Naive thymus-derived CD4-positive, alpha-beta T cell (primary cell): ENCODE measurements around the gene SLC6A7. TPM values are rescaled to one million over a fixed set of nuclear protein-coding genes. Genes with fewer than 3 reads are reported as not detected.

Experiments
- ATAC-seq: fragments of 150-1000 bp; cut with Tn5 transposase; 2 replicates; pipeline ENCODE4 v1.10.0; 2021; ENCODE audit warnings: mild to moderate bottlenecking, moderate library complexity
- CTCF ChIA-PET: fragments of 350-600 bp; sonication (Branson Sonifier 250); formaldehyde crosslinking; loops from one replicate; lab custom pipeline; 2021; ENCODE audit warnings: antibody characterized with exemption; lab: Charles Lee
- POLR2A ChIA-PET: fragments of 350-600 bp; sonication (Branson Sonifier 250); formaldehyde crosslinking; loops from one replicate; lab custom pipeline; 2021; ENCODE audit warnings: antibody characterized with exemption, inconsistent platforms; lab: Charles Lee
- DNase-seq, 9 donors: peaks; one replicate each; pipeline versions ENCODE4 v3.0.0 to v3.0.0-alpha.2; 2020 to 2022; ENCODE audit warnings: mixed read lengths in 1 of 9
- H3K27ac ChIP-seq: one replicate; pipeline ENCODE4 v1.7.0; 2013; ENCODE audit warnings: mild to moderate bottlenecking, low read depth, low read length, moderate library complexity
- H3K27me3 ChIP-seq, 2 donors: one replicate each; pipeline ENCODE4 v1.7.0; 2013; ENCODE audit warnings: low read length in 2 of 2, mild to moderate bottlenecking in 2 of 2, moderate library complexity in 2 of 2; ENCODE audit not compliant: control insufficient read depth in 2 of 2, insufficient read depth in 2 of 2
- H3K36me3 ChIP-seq, 3 experiments: 1 replicate in 2 of 3; 2 replicates in 1 of 3; pipeline ENCODE4 v1.7.0; 2013; ENCODE audit warnings: low read length in 3 of 3, mild to moderate bottlenecking in 3 of 3, moderate library complexity in 1 of 3; ENCODE audit not compliant: insufficient read depth in 3 of 3, control insufficient read depth in 2 of 3
- H3K4me1 ChIP-seq, 2 donors: one replicate each; pipeline ENCODE4 v1.7.0; 2013; ENCODE audit warnings: low read length in 2 of 2, mild to moderate bottlenecking in 2 of 2, moderate library complexity in 1 of 2; ENCODE audit not compliant: control insufficient read depth in 2 of 2, insufficient read depth in 2 of 2
- H3K4me3 ChIP-seq: 2 replicates; pipeline ENCODE4 v1.7.0; 2013; ENCODE audit warnings: mild to moderate bottlenecking, low read length
- H3K9me3 ChIP-seq, 3 experiments: 1 replicate in 2 of 3; 2 replicates in 1 of 3; pipeline ENCODE4 v1.7.0; 2013; ENCODE audit warnings: low read length in 3 of 3; ENCODE audit not compliant: control insufficient read depth in 2 of 3
- H3K27ac Mint-ChIP-seq, 9 donors: one replicate each; pipeline ENCODE4 v1.8.0; 2020 to 2022; ENCODE audit warnings: mixed read lengths in 9 of 9, mild to moderate bottlenecking in 8 of 9, moderate library complexity in 5 of 9, inconsistent platforms in 2 of 9
- H3K27me3 Mint-ChIP-seq, 5 donors: one replicate each; pipeline ENCODE4 v1.8.0; 2021 to 2022; ENCODE audit warnings: mixed read lengths in 5 of 5, mild to moderate bottlenecking in 1 of 5
- H3K36me3 Mint-ChIP-seq, 5 donors: one replicate each; pipeline ENCODE4 v1.8.0; 2020 to 2022; ENCODE audit warnings: mixed read lengths in 5 of 5, mild to moderate bottlenecking in 3 of 5, inconsistent platforms in 1 of 5
- H3K4me1 Mint-ChIP-seq, 7 donors: one replicate each; pipeline ENCODE4 v1.8.0; 2020 to 2022; ENCODE audit warnings: mixed read lengths in 7 of 7, mild to moderate bottlenecking in 3 of 7, inconsistent platforms in 1 of 7
- H3K4me3 Mint-ChIP-seq, 10 donors: one replicate each; pipeline ENCODE4 v1.8.0; 2020 to 2022; ENCODE audit warnings: mild to moderate bottlenecking in 10 of 10, mixed read lengths in 10 of 10, moderate library complexity in 6 of 10, inconsistent platforms in 2 of 10
- H3K9me3 Mint-ChIP-seq, 11 donors: one replicate each; pipeline ENCODE4 v1.8.0; 2020 to 2022; ENCODE audit warnings: mixed read lengths in 11 of 11, mild to moderate bottlenecking in 4 of 11, inconsistent platforms in 1 of 11, moderate library complexity in 1 of 11
- intact Hi-C, 2 donors: fragments of 100-400 bp; cut with micrococcal nuclease; formaldehyde crosslinking; loops; one replicate each; pipeline ENCODE4 v1.15.1; 2023
- polyA plus RNA-seq, 2 donors: library from polyadenylated mRNA; unstranded; fragments of 300-500 nt; fragmentation: Illumina TruSeq; gene quantifications; one replicate each; pipeline ENCODE4 v1.2.3, GENCODE V29; 2021
- total RNA-seq, 6 experiments: library from RNA in 5 of 6; stranded (reverse) in 5 of 6; gene quantifications; 1 replicate in 5 of 6; 2 replicates in 1 of 6; pipeline ENCODE4 v1.2.3 and lab custom pipeline; 2021 to 2026

The SLC6A7 gene
- total and polyA plus RNA-seq, 7 experiments from 2014 or later, result not detected

- no peak overlapping the region for H3K27ac ChIP-seq
- Mint-ChIP-seq H3K9me3 (peaks cover 0 to 1% (median 0%) of the 10 kb centered on the region in 11 donors), H3K27ac (peak overlapping the region in 2 of 9 donors; percentile 58 to 60), H3K36me3 (peaks cover 0 to 1% (median 0%) of the 10 kb centered on the region in 5 donors), H3K4me3 (peak overlapping the region; percentile 73 to 87 (median 80)), H3K4me1 (peaks cover 6 to 22% (median 8%) of the 10 kb centered on the region in 7 donors), H3K27me3 (peaks cover 20 to 31% (median 25%) of the 10 kb centered on the region in 5 donors)
- H3K27me3 ChIP-seq, result no peaks in the 10 kb centered on the region
- intact Hi-C loops, result no loop called here
- peak overlapping the region; percentile 44 for H3K4me3 ChIP-seq
- ChIA-PET CTCF (no interaction called here), POLR2A (no interaction called here)
- ATAC-seq (no peak), DNase-seq (no peak)
- no peaks in the 10 kb centered on the region for H3K36me3 ChIP-seq
- H3K4me1 ChIP-seq, result no peaks in the 10 kb centered on the region
- no peaks in the 10 kb centered on the region for H3K9me3 ChIP-seq
Observed at GRCh38 chr5:150156027-150156368, 33.9 kb upstream of the SLC6A7 start.

DNA sequence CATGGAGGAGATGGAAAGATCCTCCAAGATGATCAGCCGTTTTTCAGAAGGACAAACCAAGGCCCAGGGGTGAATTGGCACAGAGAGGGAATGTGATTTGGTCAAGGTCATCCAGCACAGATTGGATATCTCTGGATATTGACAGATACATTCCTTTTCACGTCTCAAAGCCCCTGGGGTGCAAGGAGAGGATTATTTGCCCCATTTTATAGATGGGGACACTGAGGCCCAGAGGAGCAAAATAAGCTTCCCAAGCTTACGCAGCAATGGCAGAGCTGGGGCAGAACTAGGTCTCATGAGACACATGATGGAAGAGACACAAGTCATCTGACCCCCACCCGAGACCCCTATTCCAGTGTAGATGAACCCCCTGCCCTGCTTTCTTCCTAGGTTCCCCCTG is 33.3 kb upstream of the SLC6A7 start:
- H3K36me3 Mint-ChIP-seq, result peaks cover 0 to 1% (median 0%) of the 10 kb centered on the region in 5 donors
- no peaks in the 10 kb centered on the region for H3K4me1 ChIP-seq
- H3K27me3 ChIP-seq, result no peaks in the 10 kb centered on the region
- no peak for ATAC-seq
- peaks cover 20 to 31% (median 25%) of the 10 kb centered on the region in 5 donors for H3K27me3 Mint-ChIP-seq
- H3K27ac Mint-ChIP-seq, result no peak overlapping the region
- no peaks in the 10 kb centered on the region for H3K36me3 ChIP-seq
- H3K4me1 Mint-ChIP-seq, result peaks cover 6 to 22% (median 8%) of the 10 kb centered on the region in 7 donors
- no peak overlapping the region for H3K27ac ChIP-seq
- H3K9me3 ChIP-seq, result no peaks in the 10 kb centered on the region
- ChIA-PET POLR2A (no interaction called here), CTCF (interaction anchor here (1.0 kb wide), 1 partner anchor 60 kb away, joined by 3 read pairs; no protein-coding TSS in a partner anchor)
- H3K9me3 Mint-ChIP-seq, result peaks cover 0 to 1% (median 0%) of the 10 kb centered on the region in 11 donors
- peak overlapping the region in 4 of 10 donors; percentile 12 to 87 (median 80) for H3K4me3 Mint-ChIP-seq
- no peak overlapping the region for H3K4me3 ChIP-seq
- no peak for DNase-seq
- intact Hi-C loops, result no loop called here

DNA sequence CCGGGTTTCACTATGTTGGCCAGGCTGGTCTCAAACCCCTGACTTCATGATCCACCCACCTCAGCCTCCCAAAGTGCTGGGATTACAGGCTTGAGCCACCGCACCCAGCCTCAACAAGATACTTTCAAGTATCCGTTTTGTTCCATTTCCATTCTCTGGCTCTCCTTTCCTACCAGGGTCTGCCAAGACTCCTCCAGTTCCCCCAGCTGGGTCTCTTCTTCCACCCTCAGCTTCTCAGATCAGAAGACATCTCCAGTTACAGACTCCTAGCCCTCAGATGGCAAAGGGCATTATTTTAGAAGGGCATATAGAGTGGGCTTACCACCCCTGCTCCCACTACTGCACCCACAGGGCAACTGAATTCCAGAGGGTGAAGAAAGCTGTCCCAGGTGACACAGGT is 32.7 kb upstream of the SLC6A7 start:
- H3K4me1 Mint-ChIP-seq, result peaks cover 6 to 24% (median 8%) of the 10 kb centered on the region in 7 donors
- intact Hi-C loops, result no loop called here
- Histone ChIP-seq H3K36me3 (no peaks in the 10 kb centered on the region), H3K9me3 (no peaks in the 10 kb centered on the region), H3K4me1 (no peaks in the 10 kb centered on the region), H3K4me3 (no peak overlapping the region), H3K27ac (no peak overlapping the region), H3K27me3 (no peaks in the 10 kb centered on the region)
- H3K27me3 Mint-ChIP-seq, result peaks cover 20 to 31% (median 25%) of the 10 kb centered on the region in 5 donors
- H3K9me3 Mint-ChIP-seq, result peaks cover 0 to 1% (median 0%) of the 10 kb centered on the region in 11 donors
- peak overlapping the region in 4 of 10 donors; percentile 11 to 82 (median 18) for H3K4me3 Mint-ChIP-seq
- ChIA-PET CTCF (interaction anchor here (1.0 kb wide), 1 partner anchor 59 kb away, joined by 3 read pairs; no protein-coding TSS in a partner anchor), POLR2A (no interaction called here)
- H3K36me3 Mint-ChIP-seq, result peaks cover 0 to 1% (median 0%) of the 10 kb centered on the region in 5 donors
- no peak overlapping the region for H3K27ac Mint-ChIP-seq
- ATAC-seq (no peak), DNase-seq (no peak)

GRCh38 chr5:150158170-150158949 is 31.5 kb upstream of the SLC6A7 start:
- ChIA-PET CTCF (no interaction called here), POLR2A (no interaction called here)
- no peak overlapping the region for H3K27ac ChIP-seq
- Mint-ChIP-seq H3K9me3 (peaks cover 0 to 1% (median 0%) of the 10 kb centered on the region in 11 donors), H3K36me3 (peaks cover 0 to 1% (median 0%) of the 10 kb centered on the region in 5 donors), H3K27ac (no peak overlapping the region), H3K27me3 (peaks cover 20 to 31% (median 25%) of the 10 kb centered on the region in 5 donors), H3K4me1 (peaks cover 6 to 20% (median 8%) of the 10 kb centered on the region in 7 donors), H3K4me3 (no peak overlapping the region)
- intact Hi-C loops, result no loop called here
- no peaks in the 10 kb centered on the region for H3K27me3 ChIP-seq
- DNase-seq (no peak), ATAC-seq (no peak)
- H3K36me3 ChIP-seq, result no peaks in the 10 kb centered on the region
- H3K4me3 ChIP-seq, result no peak overlapping the region
- no peaks in the 10 kb centered on the region for H3K4me1 ChIP-seq
- no peaks in the 10 kb centered on the region for H3K9me3 ChIP-seq

- H3K36me3 ChIP-seq, result no peaks in the 10 kb centered on the region
- no peaks in the 10 kb centered on the region for H3K4me1 ChIP-seq
- Mint-ChIP-seq H3K9me3 (peaks cover 0 to 1% (median 0%) of the 10 kb centered on the region in 11 donors), H3K27ac (no peak overlapping the region), H3K4me1 (peaks cover 6 to 13% (median 8%) of the 10 kb centered on the region in 7 donors), H3K27me3 (peaks cover 19 to 27% (median 23%) of the 10 kb centered on the region in 5 donors), H3K36me3 (peaks cover 0 to 1% (median 0%) of the 10 kb centered on the region in 5 donors), H3K4me3 (no peak overlapping the region)
- no peak overlapping the region for H3K4me3 ChIP-seq
- no peak overlapping the region for H3K27ac ChIP-seq
- no peak for ATAC-seq
- ChIA-PET CTCF (interaction anchor here (0.7 to 1.2 kb wide), 2 partner anchors 13 to 133 kb away, joined by 3 to 5 read pairs; no protein-coding TSS in a partner anchor), POLR2A (no interaction called here)
- H3K27me3 ChIP-seq, result no peaks in the 10 kb centered on the region
- no peak for DNase-seq
- H3K9me3 ChIP-seq, result no peaks in the 10 kb centered on the region
- intact Hi-C loops, result no loop called here
Observed at GRCh38 chr5:150159031-150159430, 30.8 kb upstream of the SLC6A7 start.

- H3K27me3 Mint-ChIP-seq, result peaks cover 17 to 29% (median 25%) of the 10 kb centered on the region in 5 donors
- H3K4me3 ChIP-seq, result no peak overlapping the region
- intact Hi-C loops, result no loop called here
- CTCF ChIA-PET, result interaction anchor here (0.6 to 1.2 kb wide), 3 partner anchors 13 to 276 kb away, joined by 3 to 5 read pairs (median 4); no protein-coding TSS in a partner anchor
- ATAC-seq (no peak), DNase-seq (no peak)
- H3K4me1 Mint-ChIP-seq, result peaks cover 5 to 9% (median 7%) of the 10 kb centered on the region in 7 donors
- H3K9me3 ChIP-seq, result no peaks in the 10 kb centered on the region
- H3K27ac Mint-ChIP-seq, result no peak overlapping the region
- H3K4me3 Mint-ChIP-seq, result no peak overlapping the region
- H3K27me3 ChIP-seq, result no peaks in the 10 kb centered on the region
- H3K36me3 Mint-ChIP-seq, result no peaks in the 10 kb centered on the region
- POLR2A ChIA-PET, result no interaction called here
- no peak overlapping the region for H3K27ac ChIP-seq
- H3K9me3 Mint-ChIP-seq, result peaks cover 0 to 1% (median 0%) of the 10 kb centered on the region in 11 donors
- H3K36me3 ChIP-seq, result no peaks in the 10 kb centered on the region
- no peaks in the 10 kb centered on the region for H3K4me1 ChIP-seq
Observed at GRCh38 chr5:150159741-150160179, 30.1 kb upstream of the SLC6A7 start.
